ENCODE measurements around the gene THADA. TPM values are rescaled to one million over a fixed set of nuclear protein-coding genes. Genes with fewer than 3 reads are reported as not detected.
A peak's percentile ranks its signal among the peaks of the same experiment; 100 is the strongest.

Gene THADA
- polyA plus RNA-seq, 3 donors = 7.3 to 11.2 (median 9.7) TPM

DNA sequence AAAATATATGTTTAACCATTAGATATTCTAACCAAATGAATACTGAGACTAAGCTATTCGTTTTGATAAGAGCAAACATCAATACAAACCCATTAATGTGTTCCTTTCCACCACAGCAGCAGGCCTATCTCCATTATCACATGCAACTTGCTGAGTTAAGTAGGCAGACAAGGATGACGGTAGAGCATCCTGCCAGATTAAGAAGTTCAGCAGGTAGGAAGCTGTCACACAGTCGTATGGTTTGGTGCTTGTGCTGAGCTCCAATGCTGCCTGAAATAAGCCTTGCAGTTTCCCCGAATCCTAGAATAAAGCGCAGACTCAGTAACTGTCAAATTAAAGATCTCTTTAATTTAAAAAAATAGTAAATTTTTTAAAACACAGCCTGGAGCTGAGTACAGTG, 39.6 kb downstream of the THADA start:
- Mint-ChIP-seq H3K4me1 (peaks cover 2% of the 10 kb centered on the region), H3K4me3 (no peak overlapping the region), H3K27me3 (ENCODE audit: low read depth in 3 of 3) (no peaks in the 10 kb centered on the region), H3K9me3 (no peaks in the 10 kb centered on the region), H3K36me3 (peaks cover 65 to 71% of the 10 kb centered on the region in 2 donors), H3K27ac (no peak overlapping the region)
- DNase-seq = no peak
- intact Hi-C loops (cut with micrococcal nuclease) = no loop called here
- no peaks in the 10 kb centered on the region for H3K27me3 ChIP-seq (ENCODE audit: control insufficient read depth in 2 of 2, insufficient read depth in 2 of 2, low read length in 2 of 2)
- WGBS (ENCODE audit: insufficient coverage) = 100% methylated on average over 2 of the region's 5 CpGs
- H3K4me2 ChIP-seq (replicated peaks; ENCODE audit: extremely low read depth, low read length, poor library complexity, severe bottlenecking) = no peak overlapping the region
- no peaks in the 10 kb centered on the region for H4K20me1 ChIP-seq (ENCODE audit: insufficient read depth, low read length)
- no peak overlapping the region for H2AFZ ChIP-seq (ENCODE audit: insufficient read depth, low read depth, low read length, poor library complexity, severe bottlenecking)
- no peaks in the 10 kb centered on the region for H3K79me2 ChIP-seq (ENCODE audit: insufficient read depth, low read length)
- H3K36me3 ChIP-seq (replicated peaks in 1 of 2; ENCODE audit: control insufficient read depth in 1 of 2, insufficient read depth in 2 of 2, low read length in 2 of 2) = peaks cover 65 to 95% of the 10 kb centered on the region in 2 donors
- TF ChIP-seq, protein P1, sequence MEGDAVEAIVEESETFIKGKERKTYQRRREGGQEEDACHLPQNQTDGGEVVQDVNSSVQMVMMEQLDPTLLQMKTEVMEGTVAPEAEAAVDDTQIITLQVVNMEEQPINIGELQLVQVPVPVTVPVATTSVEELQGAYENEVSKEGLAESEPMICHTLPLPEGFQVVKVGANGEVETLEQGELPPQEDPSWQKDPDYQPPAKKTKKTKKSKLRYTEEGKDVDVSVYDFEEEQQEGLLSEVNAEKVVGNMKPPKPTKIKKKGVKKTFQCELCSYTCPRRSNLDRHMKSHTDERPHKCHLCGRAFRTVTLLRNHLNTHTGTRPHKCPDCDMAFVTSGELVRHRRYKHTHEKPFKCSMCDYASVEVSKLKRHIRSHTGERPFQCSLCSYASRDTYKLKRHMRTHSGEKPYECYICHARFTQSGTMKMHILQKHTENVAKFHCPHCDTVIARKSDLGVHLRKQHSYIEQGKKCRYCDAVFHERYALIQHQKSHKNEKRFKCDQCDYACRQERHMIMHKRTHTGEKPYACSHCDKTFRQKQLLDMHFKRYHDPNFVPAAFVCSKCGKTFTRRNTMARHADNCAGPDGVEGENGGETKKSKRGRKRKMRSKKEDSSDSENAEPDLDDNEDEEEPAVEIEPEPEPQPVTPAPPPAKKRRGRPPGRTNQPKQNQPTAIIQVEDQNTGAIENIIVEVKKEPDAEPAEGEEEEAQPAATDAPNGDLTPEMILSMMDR (IDR thresholded peaks at IDR 0.05) = no peak
- no peak overlapping the region for H3K27ac ChIP-seq (ENCODE audit: low read depth in 1 of 2, low read length in 2 of 2)
- H3K9ac ChIP-seq (ENCODE audit: insufficient read depth, low read length, poor library complexity, severe bottlenecking) = no peak overlapping the region
- H3K9me3 ChIP-seq (replicated peaks in 1 of 2; ENCODE audit: control insufficient read depth in 1 of 2, insufficient read depth in 1 of 2, low read length in 2 of 2) = no peaks in the 10 kb centered on the region
- no peaks in the 10 kb centered on the region for H3K4me1 ChIP-seq (ENCODE audit: control insufficient read depth in 1 of 2, insufficient read depth in 2 of 2, low read length in 2 of 2)
- H3K4me3 ChIP-seq (replicated peaks in 1 of 3; ENCODE audit: low read depth in 2 of 3, low read length in 3 of 3) = no peak overlapping the region

DNA sequence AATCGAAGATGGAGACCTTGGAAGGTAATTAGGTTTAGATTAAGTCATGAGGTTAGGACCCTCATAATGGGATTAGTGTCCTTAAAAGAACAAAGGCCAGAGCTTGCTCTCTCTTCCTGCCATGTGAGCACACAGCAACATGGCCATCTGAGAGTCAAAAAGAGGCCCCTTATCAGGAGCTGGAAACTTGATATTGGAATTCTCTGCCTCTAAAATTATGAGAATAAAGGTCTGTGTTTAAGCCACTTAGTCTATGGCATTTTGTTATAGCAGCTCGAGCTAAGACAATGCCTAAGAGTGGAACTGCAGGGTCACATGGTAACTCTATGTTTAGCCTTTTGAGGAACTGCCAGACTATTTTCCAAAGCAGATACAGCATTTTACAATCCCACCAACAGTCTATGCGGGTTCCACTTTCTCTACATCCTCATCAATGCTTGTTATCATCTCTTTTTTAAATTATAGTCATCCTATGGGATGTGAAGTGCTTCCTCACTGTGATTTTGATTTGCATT, 42.4 kb downstream of the THADA start:
- Histone ChIP-seq H3K36me3 (replicated peaks in 1 of 2; ENCODE audit: control insufficient read depth in 1 of 2, insufficient read depth in 2 of 2, low read length in 2 of 2) (peaks cover 71 to 96% of the 10 kb centered on the region in 2 donors), H3K4me2 (replicated peaks; ENCODE audit: extremely low read depth, low read length, poor library complexity, severe bottlenecking) (no peak overlapping the region), H4K20me1 (ENCODE audit: insufficient read depth, low read length) (no peaks in the 10 kb centered on the region), H3K27me3 (ENCODE audit: control insufficient read depth in 2 of 2, insufficient read depth in 2 of 2, low read length in 2 of 2) (no peaks in the 10 kb centered on the region), H3K9ac (ENCODE audit: insufficient read depth, low read length, poor library complexity, severe bottlenecking) (no peak overlapping the region), H3K4me3 (replicated peaks in 1 of 3; ENCODE audit: low read depth in 2 of 3, low read length in 3 of 3) (no peak overlapping the region), H3K27ac (ENCODE audit: low read depth in 1 of 2, low read length in 2 of 2) (no peak overlapping the region), H3K79me2 (ENCODE audit: insufficient read depth, low read length) (no peaks in the 10 kb centered on the region), H2AFZ (ENCODE audit: insufficient read depth, low read depth, low read length, poor library complexity, severe bottlenecking) (no peak overlapping the region), H3K9me3 (replicated peaks in 1 of 2; ENCODE audit: control insufficient read depth in 1 of 2, insufficient read depth in 1 of 2, low read length in 2 of 2) (no peaks in the 10 kb centered on the region), H3K4me1 (ENCODE audit: control insufficient read depth in 1 of 2, insufficient read depth in 2 of 2, low read length in 2 of 2) (no peaks in the 10 kb centered on the region)
- intact Hi-C loops (cut with micrococcal nuclease) = no loop called here
- no peak for DNase-seq
- no CpG with 5 or more reads among the region's 3 CpGs for WGBS (ENCODE audit: insufficient coverage)
- Mint-ChIP-seq H3K27me3 (ENCODE audit: low read depth in 3 of 3) (no peaks in the 10 kb centered on the region), H3K4me3 (no peak overlapping the region), H3K4me1 (peaks cover 2% of the 10 kb centered on the region), H3K9me3 (peaks cover 4 to 10% (median 6%) of the 10 kb centered on the region in 7 donors), H3K27ac (peak overlapping the region in 1 of 7 donors; percentile 26), H3K36me3 (peaks cover 75 to 77% of the 10 kb centered on the region in 2 donors)
- TF ChIP-seq, protein P1 (IDR thresholded peaks at IDR 0.05) = no peak

Measured in CD14-positive monocyte (primary cell).